HepG2 (cell line): ENCODE data around the gene ATOH8. TPM values are rescaled to one million over a fixed set of nuclear protein-coding genes. Genes with fewer than 3 reads are reported as not detected.

Experiments used
- ARID5B ChIP-seq: IDR thresholded peaks from 2 replicates; pipeline ENCODE4 v1.4.0; 2020; ENCODE audit warnings: mild to moderate bottlenecking, missing genetic modification reagents
- CENPT ChIP-seq: sonication (generic); formaldehyde crosslinking; IDR thresholded peaks from 2 replicates; pipeline ENCODE4 v1.8.0; 2022; ENCODE audit warnings: low read depth, mild to moderate bottlenecking, moderate library complexity, missing genetic modification reagents
- EP300 ChIP-seq, 3 experiments: sonication (generic) in 1 of 3; formaldehyde crosslinking in 1 of 3; IDR thresholded peaks; 2 replicates each; pipeline versions ENCODE4 v1.5.1 to v1.6.1; 2011 to 2020; ENCODE audit warnings: low read depth in 2 of 3, low read length in 2 of 3, borderline replicate concordance in 1 of 3, improper control_type of control experiment in 1 of 3, mild to moderate bottlenecking in 1 of 3, missing genetic modification reagents in 1 of 3, moderate library complexity in 1 of 3
- FOXA3 ChIP-seq: IDR thresholded peaks from 2 replicates; pipeline ENCODE4 v1.6.1; 2016; ENCODE audit warnings: missing genetic modification reagents, missing compliant biosample characterization
- FOXO1 ChIP-seq: sonication (generic); formaldehyde crosslinking; IDR thresholded peaks from 2 replicates; pipeline ENCODE4 v1.4.0; 2020; ENCODE audit warnings: missing genetic modification reagents
- GFI1 ChIP-seq: sonication (generic); formaldehyde crosslinking; IDR thresholded peaks from 2 replicates; pipeline ENCODE4 v1.5.0; 2020; ENCODE audit warnings: missing genetic modification reagents, mild to moderate bottlenecking, borderline replicate concordance
- HHEX ChIP-seq: IDR thresholded peaks from 2 replicates; pipeline ENCODE4 v1.6.1; 2016; ENCODE audit warnings: control low read depth
- HMG20A ChIP-seq: IDR thresholded peaks from 2 replicates; pipeline ENCODE4 v1.6.1; 2016; ENCODE audit warnings: borderline replicate concordance
- PAXIP1 ChIP-seq: sonication (generic); formaldehyde crosslinking; conservative IDR thresholded peaks from 2 replicates; pipeline ENCODE4 v1.4.0; 2020; ENCODE audit warnings: mild to moderate bottlenecking, missing genetic modification reagents, moderate library complexity
- PHF20 ChIP-seq: sonication (generic); formaldehyde crosslinking; IDR thresholded peaks from 2 replicates; pipeline ENCODE4 v1.5.0; 2020; ENCODE audit warnings: mild to moderate bottlenecking, missing genetic modification reagents
- SCMH1 ChIP-seq: sonication (generic); formaldehyde crosslinking; IDR thresholded peaks from 2 replicates; pipeline ENCODE4 v1.9.0; 2021; ENCODE audit warnings: missing genetic modification reagents, mild to moderate bottlenecking, borderline replicate concordance
- TRIM24 ChIP-seq: sonication (generic); formaldehyde crosslinking; IDR thresholded peaks from 2 replicates; pipeline ENCODE4 v1.8.0; 2022; ENCODE audit warnings: mild to moderate bottlenecking, missing genetic modification reagents
- ZMYM2 ChIP-seq: sonication (generic); formaldehyde crosslinking; IDR thresholded peaks from 2 replicates; pipeline ENCODE4 v1.8.0; 2022; ENCODE audit warnings: mild to moderate bottlenecking, missing genetic modification reagents
- ZNF33B ChIP-seq: sonication (generic); formaldehyde crosslinking; IDR thresholded peaks from 2 replicates; pipeline ENCODE4 v1.5.1; 2020; ENCODE audit warnings: mild to moderate bottlenecking, missing genetic modification reagents
- ZNF543 ChIP-seq: sonication (generic); formaldehyde crosslinking; IDR thresholded peaks from 2 replicates; pipeline ENCODE4 v1.4.0; 2020; ENCODE audit warnings: mild to moderate bottlenecking, missing genetic modification reagents
- ZNF878 ChIP-seq: sonication (generic); formaldehyde crosslinking; IDR thresholded peaks from 2 replicates; pipeline ENCODE4 v1.8.1; 2023; ENCODE audit warnings: mild to moderate bottlenecking, missing genetic modification reagents, moderate library complexity
- ZSCAN31 ChIP-seq: sonication (generic); formaldehyde crosslinking; IDR thresholded peaks from 2 replicates; pipeline ENCODE4 v1.5.0; 2020; ENCODE audit warnings: low read depth, mild to moderate bottlenecking, missing genetic modification reagents
- polyA plus RNA-seq, 8 experiments: library from polyadenylated mRNA; depleted of rRNA in 3 of 8; stranded (reverse) in 7 of 8; unstranded in 1 of 8; fragments of >200 nt; fragmentation: Illumina TruSeq in 4 of 8; extraction: Trizol in 4 of 8; gene quantifications; 2 replicates each; pipeline versions ENCODE4 v1.2.1 to v1.2.3, GENCODE V29; 2011 to 2016; ENCODE audit warnings: low read depth in 4 of 8, missing spikeins in 1 of 8, mixed read lengths in 1 of 8; ENCODE audit not compliant: insufficient read depth in 1 of 8
- total RNA-seq, 5 experiments: library from RNA; depleted of rRNA; stranded (reverse); fragments of >200 nt; fragmentation: Illumina TruSeq; extraction: Trizol; gene quantifications; 2 replicates each; pipeline ENCODE4 v1.2.3, GENCODE V29; 2016; ENCODE audit warnings: low read depth in 1 of 5
- TF ChIP-seq, protein P1 (sequence below): sonication (generic); formaldehyde crosslinking; IDR thresholded peaks from 2 replicates; pipeline ENCODE4 v1.5.0; 2020; ENCODE audit warnings: missing genetic modification reagents
- TF ChIP-seq, protein P2 (sequence below): sonication (generic); formaldehyde crosslinking; IDR thresholded peaks from 2 replicates; pipeline ENCODE4 v1.4.0; 2020; ENCODE audit warnings: missing genetic modification reagents

Gene ATOH8
- total and polyA plus RNA-seq, 2 of the 13 experiments (the other 11 are each of a cell fraction or from before 2014, with no cell fraction given) = 0.13 to 0.61 TPM

DNA sequence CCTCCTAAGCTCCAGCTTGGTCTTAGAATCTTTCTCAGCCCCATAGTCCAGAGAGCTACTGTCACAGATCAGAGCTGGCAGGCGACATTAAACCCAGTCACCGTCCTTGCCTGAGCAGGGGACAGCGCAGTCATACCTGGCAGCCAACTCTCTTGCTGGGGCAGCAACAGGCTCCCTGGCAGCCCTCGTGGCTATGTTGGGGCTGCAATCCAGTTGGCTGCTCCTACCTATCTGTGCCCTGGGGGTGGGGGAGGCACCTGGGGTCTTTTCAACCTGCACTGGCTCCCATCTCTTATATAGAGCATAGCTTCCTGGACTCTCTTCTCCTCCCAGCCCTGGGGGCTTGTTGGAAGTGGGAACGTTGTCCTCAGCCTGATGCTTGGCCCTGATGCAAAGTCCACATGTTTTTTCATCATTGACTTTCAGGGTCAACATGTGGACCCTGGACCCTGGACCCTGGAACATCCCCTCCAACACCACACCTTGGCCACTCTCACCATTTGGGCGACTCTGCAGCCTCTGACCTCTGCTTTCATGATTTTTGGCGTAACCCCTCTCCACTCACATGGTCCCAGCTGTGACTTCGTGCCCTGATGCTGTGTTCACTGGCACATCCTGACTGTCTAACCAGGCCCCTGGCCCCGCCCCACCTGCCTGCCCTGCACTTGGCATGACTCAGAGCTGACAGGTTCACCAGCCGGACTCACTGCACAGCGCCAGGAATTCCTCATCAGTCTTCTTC lies 45.6 kb downstream of the ATOH8 start (continued):
- TF ChIP-seq, protein P1, sequence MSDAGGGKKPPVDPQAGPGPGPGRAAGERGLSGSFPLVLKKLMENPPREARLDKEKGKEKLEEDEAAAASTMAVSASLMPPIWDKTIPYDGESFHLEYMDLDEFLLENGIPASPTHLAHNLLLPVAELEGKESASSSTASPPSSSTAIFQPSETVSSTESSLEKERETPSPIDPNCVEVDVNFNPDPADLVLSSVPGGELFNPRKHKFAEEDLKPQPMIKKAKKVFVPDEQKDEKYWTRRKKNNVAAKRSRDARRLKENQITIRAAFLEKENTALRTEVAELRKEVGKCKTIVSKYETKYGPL (CRISPR knock-in tag) = no peak
- no peak for TF ChIP-seq ZNF543
- TF ChIP-seq HHEX (CRISPR knock-in tag) = peak; percentile 37; the same call in 1 of the 2 replicates
- TF ChIP-seq SCMH1 = no peak
- peak; percentile 46; the same call in 1 of the 2 replicates for TF ChIP-seq FOXA3 (CRISPR knock-in tag)
- no peak for TF ChIP-seq ZNF878 (CRISPR knock-in tag)
- TF ChIP-seq, protein P2, sequence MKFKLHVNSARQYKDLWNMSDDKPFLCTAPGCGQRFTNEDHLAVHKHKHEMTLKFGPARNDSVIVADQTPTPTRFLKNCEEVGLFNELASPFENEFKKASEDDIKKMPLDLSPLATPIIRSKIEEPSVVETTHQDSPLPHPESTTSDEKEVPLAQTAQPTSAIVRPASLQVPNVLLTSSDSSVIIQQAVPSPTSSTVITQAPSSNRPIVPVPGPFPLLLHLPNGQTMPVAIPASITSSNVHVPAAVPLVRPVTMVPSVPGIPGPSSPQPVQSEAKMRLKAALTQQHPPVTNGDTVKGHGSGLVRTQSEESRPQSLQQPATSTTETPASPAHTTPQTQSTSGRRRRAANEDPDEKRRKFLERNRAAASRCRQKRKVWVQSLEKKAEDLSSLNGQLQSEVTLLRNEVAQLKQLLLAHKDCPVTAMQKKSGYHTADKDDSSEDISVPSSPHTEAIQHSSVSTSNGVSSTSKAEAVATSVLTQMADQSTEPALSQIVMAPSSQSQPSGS (CRISPR knock-in tag) = no peak
- peak; percentile 62 for TF ChIP-seq TRIM24 (CRISPR knock-in tag)
- TF ChIP-seq FOXO1 (CRISPR knock-in tag) = no peak
- TF ChIP-seq ARID5B (CRISPR knock-in tag) = peak; percentile 68
- no peak for TF ChIP-seq GFI1 (CRISPR knock-in tag)
- TF ChIP-seq ZNF33B (CRISPR knock-in tag) = no peak
- TF ChIP-seq PHF20 = no peak
- peak; percentile 61 for TF ChIP-seq HMG20A
- TF ChIP-seq CENPT (CRISPR knock-in tag) = no peak
- TF ChIP-seq ZSCAN31 = no peak
- peak; percentile 52 for TF ChIP-seq PAXIP1 (CRISPR knock-in tag)
- peak; percentile 82 for TF ChIP-seq ZMYM2 (CRISPR knock-in tag)
- TF ChIP-seq EP300 (IDR thresholded peaks at IDR 0.05; ENCODE audit: low read depth in 2 of 2, low read length in 2 of 2) = peak in 1 of 2 experiments; percentile 60; a peak in 2 of 4 replicates
- no peak for TF ChIP-seq EP300 (CRISPR knock-in tag; IDR thresholded peaks at IDR 0.05; ENCODE audit: borderline replicate concordance)
